SH-SY5Y (cell line): ENCODE results near the gene TTC28.

ENCODE experiments used
- GATA2 ChIP-seq: IDR thresholded peaks from 2 replicates; pipeline ENCODE4 v1.6.1; 2011; ENCODE audit warnings: mild to moderate bottlenecking, low read depth, low read length
- GATA3 ChIP-seq: IDR thresholded peaks from 2 replicates; pipeline ENCODE4 v1.6.1; 2011; ENCODE audit warnings: low read depth, mild to moderate bottlenecking, low read length, moderate library complexity

TTC28 gene

DNA sequence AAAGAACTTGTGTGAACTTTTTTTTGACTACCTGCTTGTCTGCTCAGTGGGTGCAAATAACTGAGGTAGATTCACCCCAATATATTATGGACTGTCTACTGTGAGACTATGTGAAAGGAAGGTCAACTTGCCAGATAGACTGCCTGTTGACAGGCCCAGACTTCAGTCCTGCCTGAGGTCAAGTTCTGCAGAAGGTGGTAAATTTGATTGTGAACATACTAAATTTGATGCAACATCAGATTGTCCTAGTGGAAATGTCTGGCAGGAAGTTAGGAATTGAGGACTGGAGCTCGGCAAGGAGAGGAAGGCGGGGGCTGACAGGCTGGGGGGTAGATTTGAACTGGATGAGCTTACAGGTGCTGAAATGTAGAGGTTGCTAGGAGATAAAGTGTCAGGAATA is 140.7 kb downstream of the TTC28 start:
- TF ChIP-seq GATA2 (peak; percentile 74), GATA3 (no peak; the same call in 1 of the 2 replicates)

GRCh38 chr22:28521451-28521850 is 158.2 kb downstream of the TTC28 start:
- TF ChIP-seq GATA2: no peak

GRCh38 chr22:28514321-28514821 is 165.3 kb downstream of the TTC28 start:
- TF ChIP-seq GATA2 (no peak), GATA3 (no peak)

DNA sequence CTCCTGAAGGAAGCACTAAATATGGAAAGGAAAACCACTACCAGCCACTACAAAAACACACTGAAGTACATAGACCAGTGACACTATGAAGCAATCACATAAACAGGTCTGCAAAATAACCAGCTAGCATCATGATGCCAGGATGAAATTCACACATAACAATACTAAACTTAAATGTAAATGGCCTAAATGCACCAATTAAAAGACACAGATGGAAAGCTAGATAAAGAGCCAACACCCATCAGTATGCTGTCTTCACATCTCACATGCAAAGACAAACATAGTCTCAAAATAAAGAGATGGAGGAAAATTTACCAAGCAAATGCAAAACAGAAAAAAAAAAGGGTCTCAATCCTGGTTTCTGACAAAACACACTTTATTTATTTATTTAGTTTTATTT is 171.7 kb downstream of the TTC28 start:
- TF ChIP-seq GATA3 (no peak), GATA2 (no peak)

GRCh38 chr22:28506150-28506535 is 173.5 kb downstream of the TTC28 start:
- TF ChIP-seq GATA3 (no peak), GATA2 (no peak)

- TF ChIP-seq GATA3 (no peak), GATA2 (no peak)
Observed at GRCh38 chr22:28505416-28506149, 174.1 kb downstream of the TTC28 start.

GRCh38 chr22:28500006-28500405 is 179.6 kb downstream of the TTC28 start:
- TF ChIP-seq GATA2 (no peak), GATA3 (no peak)

- no peak for TF ChIP-seq GATA3
- TF ChIP-seq GATA2: no peak
Observed at GRCh38 chr22:28498044-28498443, 181.6 kb downstream of the TTC28 start.

DNA sequence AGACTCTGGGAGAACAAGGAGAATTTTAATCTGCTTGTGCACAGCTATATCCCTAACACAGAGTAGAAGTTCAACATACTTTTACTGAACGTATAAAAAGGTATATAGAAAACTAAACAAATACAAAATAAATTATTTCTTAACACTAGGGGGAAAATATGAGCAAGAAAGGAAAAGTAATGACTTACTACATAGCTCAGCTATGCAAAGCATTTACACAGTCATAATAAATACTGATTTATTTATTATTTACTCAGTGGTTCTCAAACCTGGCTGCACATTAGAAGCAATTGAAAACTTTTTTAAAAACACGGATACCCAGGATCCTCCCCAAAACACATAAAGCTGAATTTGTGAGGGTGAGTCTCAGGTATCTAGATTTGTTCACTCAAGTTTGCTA is 182.5 kb downstream of the TTC28 start:
- TF ChIP-seq GATA3 (no peak), GATA2 (no peak)

GRCh38 chr22:28488825-28489224 is 190.8 kb downstream of the TTC28 start:
- TF ChIP-seq GATA3: no peak
- no peak for TF ChIP-seq GATA2

DNA sequence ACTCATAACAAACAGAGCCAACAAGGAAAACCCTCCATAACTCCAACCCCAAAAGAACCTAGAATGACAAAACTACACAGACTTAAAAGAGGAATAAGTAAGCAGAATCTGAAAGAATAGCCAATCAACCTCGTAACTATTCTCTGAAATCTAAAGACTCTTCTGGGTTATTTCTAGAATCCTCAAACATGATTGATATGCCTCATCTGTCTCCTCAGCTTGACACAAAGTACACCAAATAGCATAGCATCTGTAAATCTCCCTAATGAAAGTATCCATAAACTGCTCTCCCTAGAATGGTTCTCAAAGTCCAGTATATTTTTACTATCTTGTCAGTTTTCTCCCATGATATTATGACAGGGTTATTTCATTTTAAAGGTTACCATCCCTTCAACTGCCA is 195.0 kb downstream of the TTC28 start:
- TF ChIP-seq GATA2: no peak
- TF ChIP-seq GATA3: no peak

DNA sequence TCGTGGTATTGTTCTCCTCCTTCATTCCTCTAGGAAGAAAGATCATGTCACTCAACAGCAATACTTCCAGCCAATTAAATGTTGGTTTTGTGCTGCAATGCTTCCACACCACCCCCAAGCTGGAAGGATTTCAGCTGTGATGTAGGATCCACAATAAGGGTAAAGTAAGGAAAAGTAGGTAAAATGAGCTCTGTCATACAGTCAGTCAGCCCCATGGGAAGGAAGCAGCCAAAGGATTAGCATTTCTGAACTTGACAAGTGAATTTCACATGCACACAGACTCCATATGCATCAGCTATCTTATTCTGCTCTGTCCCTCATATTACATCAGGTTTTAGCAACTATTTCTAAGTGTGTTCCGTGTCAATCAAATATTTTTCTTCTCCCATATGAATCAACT is 197.9 kb downstream of the TTC28 start:
- TF ChIP-seq GATA2 (no peak), GATA3 (no peak)

- TF ChIP-seq GATA3 (no peak), GATA2 (no peak)
Observed at GRCh38 chr22:28480000-28480715, 199.5 kb downstream of the TTC28 start.

GRCh38 chr22:28478564-28478963 is 201.1 kb downstream of the TTC28 start:
- TF ChIP-seq GATA3: no peak
- no peak for TF ChIP-seq GATA2

DNA sequence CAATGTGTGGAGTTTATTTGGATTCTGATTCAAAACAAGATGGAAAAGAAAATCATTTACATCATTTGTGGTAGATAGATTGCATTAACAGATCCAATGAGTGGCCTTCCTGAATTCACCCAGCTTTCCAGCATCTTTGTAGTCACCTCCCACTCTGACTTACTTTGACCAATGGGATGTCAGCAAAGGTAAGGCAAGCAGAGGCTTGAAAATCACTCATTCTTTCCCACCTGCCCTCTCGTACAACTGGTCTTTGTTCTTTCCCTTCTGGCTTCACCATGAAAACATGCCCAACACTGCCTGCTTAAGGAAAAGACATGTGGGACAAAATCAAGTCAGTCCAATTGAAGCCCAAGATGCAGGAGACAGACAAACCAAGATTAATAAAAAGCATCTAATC is 202.1 kb downstream of the TTC28 start:
- TF ChIP-seq GATA2 (no peak), GATA3 (no peak)

DNA sequence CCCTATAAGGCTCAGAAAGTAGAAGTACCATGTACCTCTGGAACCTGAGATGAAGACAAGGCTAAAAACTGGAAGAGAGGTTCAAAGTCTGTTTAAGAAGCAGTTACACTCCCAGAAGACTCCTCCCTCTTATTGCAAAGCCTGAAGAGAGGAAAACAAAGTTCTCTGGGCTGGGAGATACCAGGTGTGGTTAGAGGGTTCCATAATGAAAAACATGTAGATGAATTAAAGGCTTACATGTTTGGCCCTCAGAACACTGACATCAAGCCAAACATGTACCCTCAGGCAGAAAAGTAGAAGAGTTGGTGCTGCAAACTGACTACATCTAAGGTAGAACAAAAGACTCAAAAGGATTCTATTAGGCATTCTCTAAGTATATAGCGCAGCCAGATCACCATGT is 205.3 kb downstream of the TTC28 start:
- TF ChIP-seq GATA2 (no peak), GATA3 (no peak)

GRCh38 chr22:28473258-28473657 is 206.4 kb downstream of the TTC28 start:
- TF ChIP-seq GATA2: no peak

- no peak for TF ChIP-seq GATA2
Observed at GRCh38 chr22:28466399-28466798, 213.2 kb downstream of the TTC28 start.
